GM12891 (cell line): ENCODE results near the gene SDR39U1.

Source experiments
- PAX5 ChIP-seq: IDR thresholded peaks from 2 replicates; pipeline ENCODE4 v1.6.1; 2011; ENCODE audit warnings: low read length, moderate library complexity, mild to moderate bottlenecking; ENCODE audit not compliant: insufficient read depth, severe bottlenecking
- POLR2A ChIP-seq: IDR thresholded peaks from 2 replicates; pipeline ENCODE4 v1.6.1; 2011; ENCODE audit warnings: low read depth, low read length, control low read depth
- POLR2AphosphoS5 ChIP-seq: IDR thresholded peaks from 2 replicates; pipeline ENCODE4 v1.6.1; 2011; ENCODE audit warnings: low read depth, low read length, control low read depth
- POU2F2 ChIP-seq: IDR thresholded peaks from 2 replicates; pipeline ENCODE4 v1.6.1; 2011; ENCODE audit warnings: low read depth, mild to moderate bottlenecking, control low read depth, low read length, moderate library complexity
- TAF1 ChIP-seq: IDR thresholded peaks from 2 replicates; pipeline ENCODE4 v1.6.1; 2011; ENCODE audit warnings: low read depth, low read length, control low read depth

GRCh38 chr14:24441485-24441884 lies 1.1 kb downstream of the SDR39U1 start:
- no peak for TF ChIP-seq POLR2AphosphoS5
- TF ChIP-seq PAX5: no peak
- TF ChIP-seq TAF1: no peak
- no peak for TF ChIP-seq POLR2A
- TF ChIP-seq POU2F2: no peak
